GM21515 (cell line): ENCODE measurements around the gene SMYD3.

Experiments used
- ATAC-seq: cut with Tn5 transposase; IDR thresholded peaks from one replicate; pipeline ENCODE4 v1.9.1; 2021; ENCODE audit not compliant: unreplicated experiment

Gene SMYD3

DNA sequence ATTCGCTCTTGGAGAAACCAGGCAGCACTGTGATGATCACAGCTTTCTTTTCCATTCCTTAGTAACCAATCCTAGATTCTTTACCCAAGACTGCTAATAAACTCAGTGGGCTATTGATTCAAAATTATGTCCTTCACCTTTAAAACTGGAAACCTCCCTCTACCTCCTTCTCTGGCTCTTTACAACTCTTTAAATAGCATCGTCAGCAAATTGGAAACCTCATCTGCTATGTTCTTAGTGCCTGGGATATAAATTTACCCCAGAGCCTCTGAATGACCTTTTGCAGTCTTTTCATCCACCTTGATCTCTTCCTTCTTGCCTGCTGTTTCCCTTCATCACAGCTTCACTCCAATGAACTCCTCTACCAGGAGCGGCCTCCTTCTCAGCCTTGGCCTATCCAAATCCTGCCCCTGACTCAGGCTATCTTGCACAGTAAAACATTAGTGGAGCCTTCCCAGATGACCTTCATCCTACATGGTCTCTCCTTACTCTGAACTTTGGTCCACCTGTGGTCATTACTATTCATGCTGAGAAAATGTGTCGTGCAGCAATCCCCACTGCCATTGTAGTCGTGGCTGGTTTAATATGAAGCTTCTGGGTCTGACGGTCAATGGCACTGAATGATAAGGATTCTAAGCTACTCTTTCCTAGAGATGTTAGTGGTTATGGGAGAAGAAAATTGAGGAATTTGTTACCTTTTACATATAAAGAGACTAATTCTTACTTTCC is 644.1 kb downstream of the SMYD3 start:
- ATAC-seq: no peak

DNA sequence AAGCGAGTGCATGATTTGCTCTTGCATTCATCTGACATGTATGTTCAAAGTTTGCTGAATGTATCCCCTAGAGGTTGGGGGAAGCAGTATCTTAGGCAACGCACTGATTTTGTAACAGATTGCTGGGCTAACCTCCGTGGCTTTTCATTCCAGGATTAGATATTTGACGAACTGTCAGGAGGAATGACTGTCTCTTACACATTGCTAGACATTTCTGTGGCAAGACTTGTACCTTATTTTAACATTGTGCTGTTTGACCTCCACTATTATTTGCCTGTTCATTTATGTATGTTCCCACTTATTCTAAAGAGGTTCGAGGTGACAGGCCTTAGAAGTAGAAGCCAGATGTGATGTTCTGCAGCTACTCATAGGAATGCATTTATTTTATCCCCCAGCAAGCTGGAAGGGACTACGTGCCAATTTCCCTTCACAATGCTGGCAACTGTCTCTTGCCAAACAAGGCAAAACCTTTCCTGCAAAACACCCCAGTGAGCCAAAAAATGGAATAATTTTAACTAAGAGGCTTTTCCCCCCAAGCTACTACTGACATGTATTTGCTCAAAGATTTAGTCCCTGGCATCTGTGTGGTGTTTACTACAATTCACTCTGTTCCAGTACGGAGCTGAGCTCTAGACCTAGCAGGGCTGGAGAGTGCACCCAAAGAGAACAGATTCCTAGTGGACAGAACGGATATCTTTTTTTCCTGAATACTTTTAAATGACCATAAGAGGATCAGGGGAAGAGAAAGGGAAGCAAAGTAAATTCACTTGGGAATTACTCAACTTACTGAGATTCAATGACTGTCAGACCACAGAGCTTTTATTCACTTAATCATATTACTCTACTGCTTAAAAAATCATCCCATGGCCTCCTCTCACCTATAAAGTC is 646.2 kb downstream of the SMYD3 start:
- ATAC-seq: no peak

DNA sequence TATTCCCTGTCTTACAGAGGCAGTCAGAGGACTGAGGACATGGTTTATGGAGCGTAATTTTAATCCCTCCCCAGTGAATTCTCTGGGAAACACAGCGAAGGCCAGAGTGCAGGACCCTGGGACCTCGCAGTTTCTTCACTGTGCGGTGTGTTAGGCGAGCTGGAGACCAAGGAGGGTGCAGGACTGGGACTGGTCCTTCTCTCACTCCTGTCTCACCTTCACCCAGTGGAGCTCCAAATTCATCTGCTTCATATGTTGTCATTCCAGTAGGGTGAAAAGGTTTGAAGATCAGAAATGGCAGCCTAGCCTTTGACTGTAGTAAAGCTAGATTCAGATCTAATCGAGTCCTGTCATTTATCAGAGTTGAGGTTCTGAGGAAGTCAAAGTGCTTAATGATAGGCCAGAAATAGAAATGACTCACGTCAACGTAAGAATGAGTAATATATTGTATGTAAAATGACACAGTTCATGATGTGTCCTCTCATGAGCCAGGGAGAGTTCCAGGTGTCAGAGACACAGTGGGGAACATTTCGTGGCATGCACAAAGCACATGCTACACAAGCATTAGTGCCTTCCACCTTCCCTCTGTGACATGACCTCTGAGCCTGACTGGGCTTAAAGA is 647.5 kb downstream of the SMYD3 start:
- ATAC-seq: no peak

DNA sequence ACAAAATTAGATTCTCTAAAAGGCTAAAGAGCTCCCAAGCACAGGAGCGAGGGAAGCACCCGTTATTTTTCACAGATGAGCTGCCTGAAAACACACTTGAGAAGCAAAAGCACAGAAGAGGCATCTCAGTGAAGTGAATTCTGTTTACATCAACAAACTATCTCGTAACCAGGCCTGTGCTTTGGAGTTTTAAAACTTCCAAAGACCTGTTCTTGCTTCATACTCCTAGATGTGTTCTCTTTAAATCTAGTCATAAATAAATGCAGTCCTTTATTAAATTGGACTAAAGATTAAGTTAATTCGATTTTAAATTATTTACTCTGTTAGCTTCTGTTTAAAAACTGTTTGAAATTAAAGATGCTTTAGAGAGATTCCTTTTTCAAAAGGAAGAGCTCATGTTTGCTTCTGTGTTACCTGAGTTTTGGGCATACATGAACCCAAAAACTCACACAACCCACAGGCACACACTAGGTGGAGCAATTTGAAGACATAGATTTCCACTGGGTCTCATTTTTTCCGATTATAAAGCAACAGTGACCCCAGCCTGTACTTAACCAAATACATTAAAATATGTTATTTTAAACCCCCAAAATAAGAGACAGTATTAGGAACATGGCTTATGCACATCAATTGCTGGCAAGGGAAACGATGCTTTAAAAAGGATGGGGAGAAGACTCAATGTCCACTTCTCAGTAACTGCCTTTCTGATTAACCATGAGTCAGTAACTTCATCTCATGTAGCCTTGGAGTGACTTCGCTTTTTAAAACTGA is 648.2 kb downstream of the SMYD3 start:
- no peak for ATAC-seq

DNA sequence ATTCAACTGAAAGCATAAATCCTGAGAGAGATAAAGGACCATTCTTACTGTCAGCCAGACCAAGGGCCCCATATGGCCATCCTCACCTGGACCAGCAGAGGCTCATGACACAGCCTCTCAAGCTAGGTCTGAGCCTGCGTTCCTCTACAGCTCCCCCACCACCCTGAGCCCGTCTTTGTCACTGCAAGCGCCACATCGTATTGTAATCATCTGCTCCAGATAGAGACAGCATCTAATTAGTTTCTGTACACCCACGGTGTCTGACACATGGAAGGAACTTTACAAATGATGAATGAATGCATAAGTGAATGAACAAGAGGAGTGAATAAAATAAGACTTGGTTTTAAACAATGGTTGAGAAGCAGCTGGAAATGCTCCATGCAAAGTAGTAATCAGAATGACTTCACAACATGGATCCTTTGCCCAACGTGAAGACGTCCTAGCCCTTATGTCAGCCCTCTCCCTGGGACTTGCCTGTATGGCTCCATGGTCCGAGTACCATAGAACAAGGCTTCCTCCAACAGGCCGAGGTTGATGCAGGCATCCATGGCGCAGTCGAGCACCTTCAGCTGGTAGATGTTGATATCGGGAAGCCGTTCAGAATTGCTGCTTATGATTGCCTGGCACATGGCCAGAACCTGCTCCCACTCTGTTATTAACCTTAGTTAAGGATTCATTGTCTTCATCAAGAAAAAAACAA is 648.9 kb downstream of the SMYD3 start:
- no peak for ATAC-seq

DNA sequence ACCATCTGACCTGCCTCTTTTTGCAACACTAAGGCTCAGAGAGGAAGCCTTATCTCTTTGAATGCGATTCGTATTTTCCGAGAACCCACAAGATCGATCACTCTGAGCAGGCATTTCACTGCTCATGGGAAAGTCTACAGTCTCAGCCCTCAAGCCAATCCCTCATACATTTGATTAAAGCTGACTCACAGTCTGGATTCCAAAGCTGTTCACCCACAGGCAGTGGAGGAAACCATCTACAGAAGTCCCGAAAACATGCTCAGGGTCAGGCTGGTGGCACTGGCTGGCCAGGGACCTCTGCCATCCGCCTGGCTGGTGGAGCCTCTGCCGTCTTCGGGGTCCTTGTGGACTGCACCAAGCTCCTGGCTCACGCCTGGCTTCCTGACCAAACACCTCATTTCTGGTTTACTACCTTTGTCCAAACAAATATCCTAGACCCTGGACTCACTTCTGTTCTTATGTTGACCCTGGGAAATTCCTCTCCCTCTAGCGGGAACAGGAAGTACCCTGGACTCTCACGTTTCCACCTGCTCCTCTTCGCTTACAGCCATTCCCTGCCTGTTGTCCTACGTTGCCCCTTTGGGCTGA is 650.0 kb downstream of the SMYD3 start:
- no peak for ATAC-seq

DNA sequence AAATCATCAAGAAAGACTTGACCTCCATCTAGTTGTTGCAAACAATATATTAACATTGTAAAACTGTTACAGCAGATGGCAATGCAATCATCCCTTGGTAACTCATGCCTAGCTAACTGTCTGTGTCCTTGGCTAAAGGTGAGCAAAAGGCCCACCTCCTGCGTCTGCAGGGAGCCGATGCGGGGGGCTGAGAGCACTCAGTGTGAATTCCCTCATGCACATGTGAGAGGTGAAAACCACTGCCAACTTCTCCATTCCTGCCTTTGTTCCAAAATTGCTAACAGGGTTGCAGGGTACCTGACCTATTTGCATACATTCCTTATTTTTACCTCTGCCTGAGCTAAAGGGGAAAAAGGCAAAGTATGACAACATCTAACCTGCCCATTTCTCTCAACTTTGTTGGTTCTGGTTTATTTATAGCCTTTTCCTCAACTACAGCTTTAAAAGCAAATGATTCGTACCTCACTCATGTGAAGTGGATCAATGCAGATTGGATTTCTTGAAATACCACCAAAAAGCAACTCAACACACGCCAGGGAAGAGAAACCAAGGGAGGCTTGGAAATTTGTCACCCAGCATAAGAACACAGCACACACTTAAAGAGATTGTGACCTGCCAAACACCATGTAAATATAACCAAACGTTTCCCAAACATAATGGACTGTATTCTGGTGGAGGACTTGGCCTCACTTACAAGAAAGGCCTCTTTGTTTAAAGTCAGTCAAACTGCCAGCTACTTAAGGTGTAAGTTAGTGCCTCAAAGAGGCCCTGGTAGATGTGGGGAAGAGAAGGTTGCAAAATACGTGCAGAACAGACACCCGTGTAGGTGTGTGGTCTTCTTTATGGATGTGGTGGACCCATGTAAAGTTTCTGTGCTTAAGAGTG is 651.0 kb downstream of the SMYD3 start:
- no peak for ATAC-seq

DNA sequence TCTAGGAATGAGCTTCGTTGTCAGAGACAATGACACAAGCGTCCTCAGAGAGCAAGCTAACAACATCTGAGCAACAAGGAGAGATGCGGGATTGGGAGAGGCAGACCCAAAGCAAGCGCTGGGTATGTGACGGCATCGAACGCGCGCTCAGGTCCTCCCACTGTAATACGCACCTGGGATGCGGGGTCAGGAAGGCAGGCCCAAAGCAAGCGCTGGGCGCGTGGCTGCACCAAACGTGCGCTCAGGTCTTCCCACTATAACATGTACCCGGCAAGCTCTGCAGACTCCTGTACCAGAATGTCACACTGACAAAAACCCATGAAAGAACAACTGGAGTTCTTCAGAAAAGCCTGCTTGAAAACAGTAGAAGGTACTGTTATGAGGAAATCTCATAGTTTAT is 653.8 kb downstream of the SMYD3 start:
- no peak for ATAC-seq

DNA sequence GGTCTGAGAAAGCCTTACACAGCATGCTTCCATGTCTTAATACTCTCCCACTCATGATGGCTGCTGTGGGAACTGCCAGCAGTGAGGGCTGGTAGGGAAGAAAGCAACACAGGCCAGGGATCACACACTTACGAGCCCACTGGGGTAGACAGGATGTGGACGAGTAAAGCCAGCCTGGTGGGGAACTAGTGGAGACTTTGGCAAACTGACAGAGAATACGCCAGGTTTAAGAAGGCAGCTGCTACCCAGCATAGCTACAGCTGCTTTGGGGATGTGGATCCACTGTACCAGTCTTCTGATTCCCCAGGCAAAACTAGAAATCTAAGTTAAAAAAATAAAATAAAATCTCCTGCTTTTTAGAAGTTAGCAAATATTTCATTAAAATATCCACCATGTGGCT is 664.0 kb downstream of the SMYD3 start:
- no peak for ATAC-seq

DNA sequence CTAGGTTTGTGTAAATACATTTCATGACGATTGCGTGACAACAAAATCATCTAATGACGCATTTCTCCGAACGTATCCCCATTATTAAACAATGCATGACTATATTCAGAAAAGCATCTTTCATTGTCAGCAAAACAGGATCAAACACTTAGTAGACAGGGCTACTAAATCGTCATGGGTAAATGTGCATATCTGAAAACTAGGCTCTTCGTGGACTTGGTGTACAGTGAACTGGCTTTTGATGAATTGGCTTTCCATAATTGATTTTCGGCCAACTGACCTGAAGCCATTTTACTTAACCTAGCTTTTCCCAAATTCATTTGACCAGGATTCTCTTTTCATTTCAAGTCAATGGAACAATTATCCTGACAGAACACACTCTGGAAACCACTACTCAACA is 665.0 kb downstream of the SMYD3 start:
- ATAC-seq: no peak

DNA sequence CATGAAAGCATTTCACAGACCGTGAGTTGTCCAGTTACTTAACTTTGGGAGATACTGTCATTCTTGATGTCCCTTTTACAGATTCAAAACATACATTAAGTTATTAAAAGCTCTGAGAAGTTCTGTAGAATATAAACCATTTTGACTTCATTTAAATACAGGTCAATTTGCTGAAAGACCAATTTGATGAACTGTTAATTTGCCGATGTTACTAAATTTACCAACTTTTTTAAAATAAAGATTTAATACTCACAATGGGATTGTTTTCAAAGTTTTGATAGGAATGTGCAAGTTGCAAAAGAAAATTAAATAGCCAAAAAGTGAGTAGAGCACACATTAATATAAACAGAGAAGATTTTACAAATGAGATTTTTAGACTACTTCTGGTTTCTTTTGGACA is 666.1 kb downstream of the SMYD3 start:
- ATAC-seq: no peak

DNA sequence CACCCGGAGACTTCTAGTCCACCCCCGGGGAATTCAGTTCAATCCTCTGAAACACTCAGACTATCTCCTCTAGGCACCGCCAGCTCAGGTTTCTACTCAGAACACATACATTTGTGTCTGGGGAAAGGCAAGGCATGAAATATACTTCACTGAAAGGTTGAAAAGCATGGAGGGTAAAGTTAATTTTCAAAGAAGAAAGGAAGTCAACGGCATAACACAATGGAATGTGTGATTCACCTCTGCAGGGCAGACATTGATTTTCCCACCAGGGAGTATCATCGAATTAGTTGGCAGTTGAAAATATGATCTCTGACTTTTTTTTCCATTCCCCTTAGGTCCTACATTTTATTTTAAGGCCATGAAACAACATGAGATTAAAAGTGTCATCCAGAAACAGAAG is 669.4 kb downstream of the SMYD3 start:
- no peak for ATAC-seq

DNA sequence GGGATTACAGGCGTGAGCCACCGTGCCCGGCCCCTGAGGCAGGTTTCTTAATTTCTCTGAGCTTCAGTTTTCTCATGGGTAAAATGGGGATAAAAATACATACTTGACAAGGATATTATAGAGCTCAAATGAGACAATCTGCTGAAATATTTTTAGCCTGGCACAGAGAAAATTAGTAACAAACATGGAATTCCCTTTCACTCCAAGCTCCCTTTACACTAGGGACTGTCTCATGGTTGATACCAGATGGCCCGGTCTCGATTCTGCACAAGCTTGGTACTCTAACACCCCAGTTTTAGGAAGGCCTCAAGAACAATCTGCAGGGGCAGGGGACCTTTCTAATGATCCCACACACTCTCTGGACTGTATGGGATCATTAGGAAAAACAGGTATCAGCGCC is 671.7 kb downstream of the SMYD3 start:
- ATAC-seq: no peak

DNA sequence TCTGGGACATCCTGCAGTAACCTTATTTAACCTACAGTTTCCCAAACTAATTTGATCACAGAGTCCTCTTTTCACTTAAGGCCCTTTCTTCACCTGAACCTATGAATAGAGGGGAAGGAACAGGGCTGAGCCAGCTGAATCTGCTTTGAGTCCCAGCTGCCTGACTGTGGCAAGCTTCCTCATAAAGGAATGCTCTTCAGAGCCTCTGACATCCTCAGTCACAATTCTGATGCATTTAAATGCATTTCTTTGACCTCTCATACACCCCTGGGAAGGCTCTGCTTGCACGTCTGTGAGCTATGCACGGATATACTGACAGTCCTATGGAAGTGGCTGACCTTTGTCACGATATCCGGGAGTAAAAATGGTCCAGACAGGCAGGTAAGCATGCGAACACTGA is 673.1 kb downstream of the SMYD3 start:
- no peak for ATAC-seq

DNA sequence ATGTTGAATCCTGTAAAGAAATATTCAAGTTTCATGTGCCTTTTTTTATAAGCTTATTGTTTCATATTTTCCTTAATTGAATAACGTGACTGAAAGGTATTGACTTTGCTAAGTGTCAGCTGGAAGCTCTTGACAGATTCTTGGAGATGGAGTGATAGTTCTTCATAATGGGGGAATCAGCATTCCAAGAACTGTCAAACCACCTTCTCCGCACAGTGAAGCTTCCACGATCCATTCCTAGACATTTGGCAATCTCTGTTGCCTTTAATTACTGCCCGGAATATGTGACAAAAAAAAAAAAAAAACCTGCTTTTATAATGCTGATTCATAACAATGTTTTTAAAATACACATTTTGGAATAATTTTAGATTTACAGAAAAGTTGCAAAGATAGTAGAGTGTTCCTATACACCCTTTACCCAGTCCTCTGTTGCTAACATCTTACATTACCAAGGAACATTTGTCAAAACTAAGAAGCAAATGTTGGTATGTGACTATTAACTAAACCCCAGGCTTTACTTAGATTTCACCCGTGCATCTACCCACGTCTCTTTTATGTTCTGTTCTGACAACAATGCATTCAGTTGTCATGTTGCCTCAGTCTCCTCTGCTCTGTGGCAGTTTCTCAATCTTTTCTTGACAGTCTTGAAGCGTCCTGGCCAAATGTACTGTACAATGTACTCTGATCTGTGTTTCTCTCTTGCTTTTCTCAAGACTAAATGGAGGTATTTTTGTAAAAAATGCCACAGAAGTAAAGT is 674.1 kb downstream of the SMYD3 start:
- no peak for ATAC-seq

DNA sequence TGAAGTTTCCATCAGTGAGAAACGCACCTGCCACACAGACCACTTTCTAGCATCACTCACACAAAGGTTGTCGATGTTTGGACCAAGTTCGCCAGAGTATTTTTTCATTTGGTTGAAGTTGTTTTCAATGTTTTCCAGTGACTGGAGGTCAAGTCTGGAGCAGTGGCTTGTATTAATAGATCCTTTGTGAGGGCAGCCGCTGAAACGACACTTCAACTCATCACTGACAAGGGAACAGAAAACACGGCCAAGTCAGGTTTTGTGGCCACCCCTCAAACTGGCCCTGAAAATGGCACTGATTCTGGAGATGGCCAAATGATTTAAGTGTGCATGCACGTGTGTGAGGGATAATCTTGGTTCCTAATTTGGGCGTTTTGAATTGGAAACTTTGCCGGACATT is 675.6 kb downstream of the SMYD3 start:
- ATAC-seq: no peak

DNA sequence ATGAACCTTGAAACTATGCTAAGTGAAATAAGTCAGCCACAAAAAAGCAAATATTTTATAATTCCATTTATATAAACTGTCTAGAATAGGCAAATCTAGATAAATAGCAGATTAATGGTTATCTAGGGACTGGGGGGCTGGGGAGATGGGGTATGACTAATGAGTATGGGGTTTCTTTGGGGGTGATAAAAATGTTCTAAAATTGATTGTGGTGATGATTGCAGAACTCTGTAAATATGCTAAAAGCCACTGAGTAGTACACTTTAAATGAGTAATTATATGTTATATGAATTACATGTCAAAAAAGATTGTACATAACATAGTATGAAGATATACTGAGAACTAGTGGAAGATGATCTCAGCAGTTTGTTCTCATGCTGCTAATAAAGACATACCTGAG is 677.3 kb downstream of the SMYD3 start:
- ATAC-seq: no peak

DNA sequence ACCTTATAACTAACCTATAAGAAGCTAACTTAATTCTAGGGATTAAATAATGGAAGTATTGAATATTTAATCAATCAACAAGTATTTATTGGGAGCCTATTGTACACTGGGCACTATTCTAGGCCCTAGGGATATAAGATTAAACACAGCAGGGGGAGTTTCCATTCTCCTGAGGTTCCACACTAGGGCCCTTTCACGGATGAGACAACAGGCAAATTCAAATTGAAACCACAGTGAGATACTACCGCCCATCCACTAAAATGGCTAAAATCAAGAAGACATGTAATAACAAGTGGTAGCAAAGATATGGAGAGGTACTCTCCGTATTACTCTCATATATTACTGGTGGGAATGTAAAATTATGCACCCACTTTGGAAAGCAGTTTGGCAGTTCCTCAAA is 677.9 kb downstream of the SMYD3 start:
- no peak for ATAC-seq

DNA sequence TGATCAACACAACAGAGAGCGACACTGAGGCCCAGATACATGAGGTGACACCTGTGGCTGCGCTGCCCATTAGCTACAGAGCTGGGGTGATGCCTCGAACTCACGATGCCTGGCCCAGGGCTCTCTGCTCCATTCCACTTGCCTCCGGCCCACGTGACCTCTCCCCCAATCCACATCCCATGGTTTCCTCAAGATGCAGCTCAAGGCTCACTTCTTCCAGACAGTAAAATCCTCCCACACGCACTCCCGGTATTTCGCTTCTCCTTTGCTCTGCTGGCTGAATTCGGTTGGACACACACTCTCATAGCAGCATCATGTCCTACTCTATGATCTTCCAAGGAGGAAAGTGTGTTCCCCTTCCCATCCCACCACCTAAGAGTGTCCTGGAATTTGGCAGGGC is 679.8 kb downstream of the SMYD3 start:
- ATAC-seq: no peak
